Common myeloid progenitor, CD34-positive (primary cell): Measurements from ENCODE around the gene THOC6.

Source experiments
- CTCF ChIA-PET: fragments of 350-600 bp; sonication (Branson Sonifier 250); formaldehyde crosslinking; loops from one replicate; lab custom pipeline; 2021; ENCODE audit warnings: antibody characterized with exemption; lab: Charles Lee
- POLR2A ChIA-PET: fragments of 350-600 bp; sonication (Branson Sonifier 250); formaldehyde crosslinking; loops from one replicate; lab custom pipeline; 2021; ENCODE audit warnings: antibody characterized with exemption; lab: Charles Lee
- DNase-seq, 3 donors: peaks; one replicate each; pipeline versions ENCODE4 v3.0.0 to v3.0.0-alpha.2; 2013
- H3K27ac ChIP-seq, 2 experiments: 1 replicate in 1 of 2; 2 replicates in 1 of 2; pipeline ENCODE4 v1.7.0; 2013; ENCODE audit warnings: inconsistent platforms in 2 of 2, low read length in 2 of 2, mild to moderate bottlenecking in 2 of 2, low read depth in 1 of 2, moderate library complexity in 1 of 2; ENCODE audit not compliant: severe bottlenecking in 2 of 2, insufficient read depth in 1 of 2, poor library complexity in 1 of 2
- H3K27me3 ChIP-seq, 5 experiments: replicated peaks in 2 of 5; 1 replicate in 3 of 5; 2 replicates in 2 of 5; pipeline versions ENCODE4 v1.6.1 to v1.7.0; 2013; ENCODE audit warnings: low read length in 4 of 5, mild to moderate bottlenecking in 2 of 5, moderate library complexity in 2 of 5, inconsistent platforms in 1 of 5; ENCODE audit not compliant: insufficient read depth in 5 of 5, control insufficient read depth in 4 of 5
- H3K36me3 ChIP-seq, 4 experiments: 1 replicate in 2 of 4; 2 replicates in 2 of 4; pipeline versions ENCODE4 v1.6.1 to v1.7.0; 2013; ENCODE audit warnings: low read length in 3 of 4, control low read depth in 1 of 4, mild to moderate bottlenecking in 1 of 4; ENCODE audit not compliant: control insufficient read depth in 4 of 4, insufficient read depth in 4 of 4
- H3K4me1 ChIP-seq, 4 experiments: 1 replicate in 3 of 4; 2 replicates in 1 of 4; pipeline versions ENCODE4 v1.6.1 to v1.7.1; 2013; ENCODE audit warnings: low read length in 3 of 4, mild to moderate bottlenecking in 3 of 4, control low read depth in 1 of 4, inconsistent platforms in 1 of 4, moderate library complexity in 1 of 4; ENCODE audit not compliant: control insufficient read depth in 4 of 4, insufficient read depth in 4 of 4; ENCODE audit errors: control extremely low read depth in 1 of 4
- H3K4me3 ChIP-seq, 7 experiments: 1 replicate in 4 of 7; 2 replicates in 3 of 7; pipeline versions ENCODE4 v1.5.1 to v1.7.0; 2013; ENCODE audit warnings: mild to moderate bottlenecking in 7 of 7, low read length in 6 of 7, moderate library complexity in 6 of 7, inconsistent platforms in 2 of 7, low read depth in 2 of 7, control low read depth in 1 of 7; ENCODE audit not compliant: insufficient read depth in 4 of 7, control insufficient read depth in 1 of 7; ENCODE audit errors: extremely low read depth in 1 of 7
- H3K9me3 ChIP-seq, 5 experiments: 1 replicate in 4 of 5; 2 replicates in 1 of 5; pipeline versions ENCODE4 v1.6.1 to v1.7.1; 2013; ENCODE audit warnings: low read length in 4 of 5, mild to moderate bottlenecking in 2 of 5, inconsistent platforms in 1 of 5, low read depth in 1 of 5, moderate library complexity in 1 of 5; ENCODE audit not compliant: control insufficient read depth in 4 of 5, insufficient read depth in 2 of 5; ENCODE audit errors: control extremely low read depth in 1 of 5
- WGBS: methylation state at CpG from one replicate; pipeline ENCODE4 v1.1.5; 2013; ENCODE audit not compliant: insufficient coverage; 5-methylcytosine and 5-hydroxymethylcytosine counted together

The THOC6 gene

GRCh38 chr16:3020247-3020603 lies 3.6 kb upstream of the THOC6 start, which contains the start of gene TNFRSF12A:
Gene TNFRSF12A, plus strand, starts transcription at chr16:3020368. Its CDS starts 30 bp downstream, at chr16:3020398.
- ChIA-PET CTCF (interaction anchor here (1.0 to 6.4 kb wide), 5 partner anchors 10 to 109 kb away, joined by 3 to 101 read pairs (median 22); no protein-coding TSS in a partner anchor), POLR2A (interaction anchor here (1.0 to 3.5 kb wide), 5 partner anchors 10 to 16 kb away, joined by 3 to 15 read pairs (median 6); no protein-coding TSS in a partner anchor)
- under 1% methylated on average over 25 of the region's 49 CpGs for WGBS
- H3K4me1 ChIP-seq, result peaks cover 0 to 60% (median 57%) of the 10 kb centered on the region in 4 experiments
- H3K4me3 ChIP-seq, result peak within 1 kb of the TSS; percentile 31 to 80 (median 64)
- H3K9me3 ChIP-seq, result no peaks in the 10 kb centered on the region
- H3K27me3 ChIP-seq, result no peaks in the 10 kb centered on the region
- H3K27ac ChIP-seq, result no peak within 1 kb of the TSS
- peak; percentile 63 to 81 (median 72) for DNase-seq
- no peaks in the 10 kb centered on the region for H3K36me3 ChIP-seq

GRCh38 chr16:3020604-3021448 lies 3.0 kb upstream of the THOC6 start:
- ChIA-PET POLR2A (interaction anchor here (1.0 to 3.5 kb wide), 5 partner anchors 9 to 16 kb away, joined by 3 to 15 read pairs (median 6); no protein-coding TSS in a partner anchor), CTCF (interaction anchor here (2.2 to 6.4 kb wide), 4 partner anchors 10 to 108 kb away, joined by 9 to 101 read pairs (median 61); no protein-coding TSS in a partner anchor)
- WGBS, result under 1% methylated on average over 33 of the region's 57 CpGs
- Histone ChIP-seq H3K36me3 (peaks cover 0 to 5% (median 4%) of the 10 kb centered on the region in 4 experiments), H3K9me3 (no peaks in the 10 kb centered on the region), H3K27ac (no peak overlapping the region), H3K27me3 (no peaks in the 10 kb centered on the region), H3K4me1 (peaks cover 0 to 60% (median 57%) of the 10 kb centered on the region in 4 experiments), H3K4me3 (peak overlapping the region; percentile 31 to 80 (median 64))
- DNase-seq, result peak; percentile 45 to 82 (median 77)

- 8% methylated on average over 17 of the region's 25 CpGs for WGBS
- Histone ChIP-seq H3K36me3 (peaks cover 4 to 12% (median 12%) of the 10 kb centered on the region in 4 experiments), H3K27ac (peak overlapping the region in 1 of 2 experiments; percentile 64), H3K4me3 (peak overlapping the region; percentile 28 to 80 (median 64)), H3K27me3 (no peaks in the 10 kb centered on the region), H3K4me1 (peaks cover 0 to 60% (median 57%) of the 10 kb centered on the region in 4 experiments), H3K9me3 (no peaks in the 10 kb centered on the region)
- peak; percentile 64 to 72 (median 66) for DNase-seq
- CTCF ChIA-PET, result interaction anchor here (5.1 to 6.4 kb wide), 3 partner anchors 9 to 18 kb away, joined by 22 to 101 read pairs (median 100); no protein-coding TSS in a partner anchor
- POLR2A ChIA-PET, result interaction anchor here (1.0 to 3.5 kb wide), 4 partner anchors 8 to 18 kb away, joined by 3 to 15 read pairs (median 3); no protein-coding TSS in a partner anchor
These were observed 2.2 kb upstream of the THOC6 start for GRCh38 chr16:3021449-3022207.

- WGBS, result 33% methylated on average over 7 of the region's 8 CpGs
- CTCF ChIA-PET, result interaction anchor here (1.0 to 6.4 kb wide), 5 partner anchors 8 to 67 kb away, joined by 3 to 101 read pairs (median 22); no protein-coding TSS in a partner anchor
- Histone ChIP-seq H3K4me1 (peaks cover 0 to 60% (median 57%) of the 10 kb centered on the region in 4 experiments), H3K36me3 (peaks cover 5 to 19% (median 18%) of the 10 kb centered on the region in 4 experiments), H3K27ac (peak overlapping the region in 1 of 2 experiments; percentile 64), H3K9me3 (no peaks in the 10 kb centered on the region), H3K4me3 (peak overlapping the region in 4 of 7 experiments; percentile 52 to 80 (median 72)), H3K27me3 (no peaks in the 10 kb centered on the region)
- peak; percentile 62 to 84 (median 84) for DNase-seq
- POLR2A ChIA-PET, result interaction anchor here (0.6 to 3.5 kb wide), 3 partner anchors 11 to 19 kb away, joined by 3 to 15 read pairs (median 7); no protein-coding TSS in a partner anchor
These were observed 1.6 kb upstream of the THOC6 start for GRCh38 chr16:3022208-3022683.

GRCh38 chr16:3022684-3023414 lies 986 bp upstream of the THOC6 start:
- no peak for DNase-seq
- WGBS, result 67% methylated on average over 7 of the region's 8 CpGs
- peaks cover 5 to 22% (median 19%) of the 10 kb centered on the region in 4 experiments for H3K36me3 ChIP-seq
- H3K27me3 ChIP-seq, result no peaks in the 10 kb centered on the region
- peak overlapping the region in 5 of 7 experiments; percentile 16 to 82 (median 79) for H3K4me3 ChIP-seq
- ChIA-PET POLR2A (interaction anchor here (0.6 to 3.5 kb wide), 3 partner anchors 12 to 19 kb away, joined by 3 to 15 read pairs (median 7); no protein-coding TSS in a partner anchor), CTCF (interaction anchor here (1.0 to 6.4 kb wide), 6 partner anchors 8 to 66 kb away, joined by 3 to 101 read pairs (median 13); no protein-coding TSS in a partner anchor)
- peaks cover 0 to 61% (median 58%) of the 10 kb centered on the region in 4 experiments for H3K4me1 ChIP-seq
- peak overlapping the region in 1 of 2 experiments; percentile 60 for H3K27ac ChIP-seq
- H3K9me3 ChIP-seq, result no peaks in the 10 kb centered on the region
